ENCODE data around the gene ANO9. TPM values are rescaled to one million over a fixed set of nuclear protein-coding genes. Genes with fewer than 3 reads are reported as not detected.
"Not testable (repeated sequence)": the region's sequence is repeated elsewhere in the genome, so short reads cannot be mapped to it uniquely, and the experiment has no call there.

Gene ANO9
- total and polyA plus RNA-seq, 10 donors: 10.2 to 53.8 (median 26.3) TPM

DNA sequence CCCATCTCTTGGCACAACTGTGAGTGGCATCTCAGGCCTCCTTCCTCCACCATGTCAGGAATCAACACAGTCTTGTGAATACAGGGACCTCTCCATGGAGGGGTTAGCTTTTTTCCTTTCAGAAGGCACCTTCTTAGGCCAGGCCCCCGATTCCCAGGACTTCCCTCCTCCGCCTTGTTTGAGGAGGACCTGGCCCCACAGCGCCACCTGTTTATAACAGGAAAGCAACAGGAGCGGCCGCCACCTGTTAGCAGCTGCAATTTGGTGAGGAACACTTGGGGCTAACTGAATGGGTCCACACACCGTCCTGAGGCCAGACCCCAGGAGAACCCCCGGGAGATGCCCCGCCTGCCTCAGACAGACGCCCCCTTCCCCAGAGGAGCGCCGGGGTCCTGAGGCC, 51.6 kb downstream of the ANO9 start:
- TF ChIP-seq POLR2AphosphoS5 (IDR thresholded peaks at IDR 0.05) (no peak), POLR2A (IDR thresholded peaks at IDR 0.05) (no peak)
- TF ChIP-seq, protein P1, sequence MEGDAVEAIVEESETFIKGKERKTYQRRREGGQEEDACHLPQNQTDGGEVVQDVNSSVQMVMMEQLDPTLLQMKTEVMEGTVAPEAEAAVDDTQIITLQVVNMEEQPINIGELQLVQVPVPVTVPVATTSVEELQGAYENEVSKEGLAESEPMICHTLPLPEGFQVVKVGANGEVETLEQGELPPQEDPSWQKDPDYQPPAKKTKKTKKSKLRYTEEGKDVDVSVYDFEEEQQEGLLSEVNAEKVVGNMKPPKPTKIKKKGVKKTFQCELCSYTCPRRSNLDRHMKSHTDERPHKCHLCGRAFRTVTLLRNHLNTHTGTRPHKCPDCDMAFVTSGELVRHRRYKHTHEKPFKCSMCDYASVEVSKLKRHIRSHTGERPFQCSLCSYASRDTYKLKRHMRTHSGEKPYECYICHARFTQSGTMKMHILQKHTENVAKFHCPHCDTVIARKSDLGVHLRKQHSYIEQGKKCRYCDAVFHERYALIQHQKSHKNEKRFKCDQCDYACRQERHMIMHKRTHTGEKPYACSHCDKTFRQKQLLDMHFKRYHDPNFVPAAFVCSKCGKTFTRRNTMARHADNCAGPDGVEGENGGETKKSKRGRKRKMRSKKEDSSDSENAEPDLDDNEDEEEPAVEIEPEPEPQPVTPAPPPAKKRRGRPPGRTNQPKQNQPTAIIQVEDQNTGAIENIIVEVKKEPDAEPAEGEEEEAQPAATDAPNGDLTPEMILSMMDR (IDR thresholded peaks at IDR 0.05 in 8 of 11, conservative IDR thresholded peaks at IDR 0.05 in 3 of 11): no peak
- Histone ChIP-seq H3K9me3 (peaks cover 0 to 24% (median 21%) of the 10 kb centered on the region in 8 donors), H3K4me1 (no peaks in the 10 kb centered on the region), H3K27ac (no peak overlapping the region), H3K4me3 (no peak overlapping the region), H3K36me3 (no peaks in the 10 kb centered on the region), H3K27me3 (replicated peaks in 1 of 7) (peaks cover 0 to 35% (median 0%) of the 10 kb centered on the region in 7 donors)
- WGBS, 5 donors: 67 to 85% (median 80%) methylated on average over 5 to 11 of the region's 11 CpGs
- intact Hi-C loops (cut with DNase I; ENCODE audit: low total_unique reads): no loop called here
- DNase-seq: no peak

DNA sequence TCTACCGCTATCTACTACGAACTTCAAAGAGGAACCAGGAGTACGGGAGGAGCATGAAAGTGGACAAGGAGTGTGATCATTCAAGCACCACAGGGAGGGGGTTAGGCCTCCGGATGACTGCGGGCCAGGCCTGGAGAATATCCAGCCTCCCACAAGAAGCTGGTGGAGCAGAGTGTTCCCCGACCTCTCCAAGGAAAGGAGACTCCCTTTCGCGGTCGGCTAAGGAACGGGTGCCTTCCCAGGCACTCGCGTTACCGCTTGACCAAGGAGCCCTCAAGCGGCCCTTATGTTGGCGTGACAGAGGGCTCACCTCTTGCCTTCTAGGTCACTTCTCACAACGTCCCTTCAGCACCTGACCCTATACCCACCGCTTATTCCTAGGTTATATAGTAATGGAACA, 52.4 kb downstream of the ANO9 start:
- H3K9me3 ChIP-seq: peaks cover 0 to 24% (median 21%) of the 10 kb centered on the region in 8 donors
- intact Hi-C loops (cut with DNase I; ENCODE audit: low total_unique reads); H3K4me1 ChIP-seq; DNase-seq; H3K4me3 ChIP-seq; H3K27ac ChIP-seq; H3K36me3 ChIP-seq: not testable (repeated sequence)
- WGBS, 5 donors: 67 to 84% (median 74%) methylated on average over 9 to 17 of the region's 17 CpGs
- peaks cover 0 to 29% (median 0%) of the 10 kb centered on the region in 7 donors for H3K27me3 ChIP-seq (replicated peaks in 1 of 7)

DNA sequence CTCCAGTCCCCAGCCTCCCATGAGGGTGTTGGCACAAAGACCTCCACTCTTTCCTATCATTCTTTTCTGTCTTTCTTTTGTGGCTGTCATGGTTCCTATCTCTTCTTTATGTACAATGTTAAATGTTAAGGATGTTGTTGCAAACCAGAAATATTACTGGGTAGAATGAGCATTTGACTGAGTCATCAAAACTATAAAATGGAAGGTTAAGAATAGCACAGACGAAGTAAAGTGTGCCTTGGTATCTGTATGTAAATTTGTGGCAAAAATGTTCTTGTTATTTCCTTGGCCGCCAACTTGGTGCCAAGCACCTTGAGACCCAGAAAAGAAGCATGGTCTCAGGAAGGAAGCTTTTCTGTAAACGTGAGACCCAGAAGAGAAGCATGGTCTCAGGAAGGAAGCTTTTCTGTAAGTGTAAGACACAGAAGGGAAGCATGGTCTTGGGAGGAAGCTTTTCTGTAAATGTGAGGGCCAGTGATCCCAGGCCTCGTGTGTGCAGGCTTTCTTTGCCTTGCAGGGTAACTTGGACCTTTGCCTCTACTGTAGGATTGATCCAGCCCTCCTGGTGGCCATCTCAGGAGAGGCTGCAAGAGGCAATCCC, 54.5 kb downstream of the ANO9 start:
- intact Hi-C loops (cut with DNase I; ENCODE audit: low total_unique reads): no loop called here
- TF ChIP-seq POLR2A (IDR thresholded peaks at IDR 0.05) (no peak), POLR2AphosphoS5 (IDR thresholded peaks at IDR 0.05) (no peak)
- TF ChIP-seq, protein P1 (IDR thresholded peaks at IDR 0.05 in 8 of 11, conservative IDR thresholded peaks at IDR 0.05 in 3 of 11): no peak
- WGBS, 5 donors: 22 to 35% (median 32%) methylated on average over 4 of the region's 4 CpGs

DNA sequence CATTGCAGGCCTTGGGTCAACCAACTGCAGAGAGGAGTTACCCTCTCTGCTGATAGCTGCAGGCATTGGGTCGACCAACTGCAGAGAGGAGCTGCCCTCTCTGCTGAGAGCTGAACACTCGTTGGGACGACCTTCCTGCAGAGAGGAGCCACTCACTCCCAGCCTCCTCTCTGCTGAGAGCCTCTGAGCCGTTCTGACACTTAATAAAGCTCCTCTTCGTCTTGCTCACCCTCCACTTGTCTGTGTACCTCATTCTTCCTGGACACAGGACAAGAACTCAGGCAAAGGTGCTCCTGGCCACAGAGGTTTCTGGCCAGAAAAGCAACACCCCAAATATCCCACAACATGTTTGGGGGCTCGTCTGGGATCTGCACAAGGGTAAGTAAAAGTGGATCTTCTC, 55.3 kb downstream of the ANO9 start:
- TF ChIP-seq POLR2A (IDR thresholded peaks at IDR 0.05) (no peak), POLR2AphosphoS5 (IDR thresholded peaks at IDR 0.05) (no peak)
- TF ChIP-seq, protein P1 (IDR thresholded peaks at IDR 0.05 in 8 of 11, conservative IDR thresholded peaks at IDR 0.05 in 3 of 11): no peak
- Histone ChIP-seq H3K4me3 (no peak overlapping the region), H3K9me3 (peaks cover 0 to 24% (median 21%) of the 10 kb centered on the region in 8 donors), H3K27me3 (replicated peaks in 1 of 7) (peaks cover 0 to 13% (median 4%) of the 10 kb centered on the region in 7 donors), H3K36me3 (no peaks in the 10 kb centered on the region), H3K27ac (peak overlapping the region in 2 of 8 donors; percentile 61 to 68), H3K4me1 (no peaks in the 10 kb centered on the region)
- no peak for DNase-seq
- WGBS, 5 donors: 77 to 91% (median 87%) methylated on average over 6 of the region's 6 CpGs
- intact Hi-C loops (cut with DNase I; ENCODE audit: low total_unique reads): no loop called here

More for the DNA sequence above, 54.5 kb downstream of the ANO9 start:
- Histone ChIP-seq H3K4me3 (no peak overlapping the region), H3K9me3 (peaks cover 0 to 24% (median 21%) of the 10 kb centered on the region in 8 donors), H3K27me3 (replicated peaks in 1 of 7) (peaks cover 0 to 12% (median 0%) of the 10 kb centered on the region in 7 donors), H3K36me3 (no peaks in the 10 kb centered on the region), H3K27ac (peak overlapping the region in 2 of 8 donors; percentile 61 to 68), H3K4me1 (no peaks in the 10 kb centered on the region)
- no peak for DNase-seq

Measured in spleen (tissue), 11 donors.